ENCODE data around the gene DPP6.

Gene DPP6

DNA sequence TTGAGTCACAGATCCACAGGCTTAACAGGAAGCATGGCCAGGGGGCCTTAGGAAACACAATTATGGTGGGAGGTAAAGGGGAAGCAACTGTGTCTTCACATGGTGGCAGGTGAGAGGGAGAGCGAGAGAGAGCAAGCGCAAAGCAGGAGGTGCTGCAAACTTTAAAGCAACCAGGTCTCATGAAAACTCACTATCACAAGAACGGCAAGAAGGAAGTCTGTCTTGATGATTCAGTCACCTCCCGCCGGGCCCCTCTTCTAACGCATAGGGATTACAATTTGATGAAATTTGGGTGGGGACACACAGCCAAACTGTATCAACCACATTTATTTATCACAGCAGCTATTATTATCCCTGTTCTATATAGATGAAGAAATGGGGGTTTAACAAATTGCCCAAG, 201.6 kb downstream of the DPP6 start:
- Histone ChIP-seq H3K4me1 (ENCODE audit: insufficient read depth, low read length) (no peaks in the 10 kb centered on the region), H3K27me3 (ENCODE audit: insufficient read depth, low read length) (no peaks in the 10 kb centered on the region), H3K9me3 (ENCODE audit: low read length) (no peaks in the 10 kb centered on the region), H3K4me3 (ENCODE audit: low read length) (no peak overlapping the region), H3K36me3 (ENCODE audit: insufficient read depth, low read length) (no peaks in the 10 kb centered on the region), H2AFZ (ENCODE audit: low read depth, low read length) (no peak overlapping the region)

DNA sequence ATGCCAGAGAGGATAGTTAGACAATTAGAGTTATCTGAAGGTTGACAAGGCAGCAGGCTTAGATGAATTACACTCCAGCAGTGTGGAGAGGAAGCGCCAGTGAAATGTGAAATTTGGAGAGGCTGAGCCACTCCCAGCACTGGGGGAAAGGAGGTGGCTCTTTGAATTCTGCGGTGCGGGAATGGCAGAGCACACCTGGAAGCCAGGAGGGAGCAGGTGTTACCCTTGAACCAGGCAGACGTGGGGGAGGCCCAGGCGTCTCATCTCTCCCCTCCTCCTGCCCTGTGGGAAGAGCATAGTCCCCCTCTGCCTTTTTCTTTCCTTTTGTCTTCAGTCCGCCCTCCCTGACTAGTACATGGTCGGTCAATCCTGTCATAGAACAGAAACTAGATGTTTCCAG, 203.1 kb downstream of the DPP6 start:
- Histone ChIP-seq H2AFZ (ENCODE audit: low read depth, low read length) (no peak overlapping the region), H3K27me3 (ENCODE audit: insufficient read depth, low read length) (no peaks in the 10 kb centered on the region), H3K4me3 (ENCODE audit: low read length) (no peak overlapping the region), H3K4me1 (ENCODE audit: insufficient read depth, low read length) (no peaks in the 10 kb centered on the region), H3K9me3 (ENCODE audit: low read length) (no peaks in the 10 kb centered on the region), H3K36me3 (ENCODE audit: insufficient read depth, low read length) (no peaks in the 10 kb centered on the region)

DNA sequence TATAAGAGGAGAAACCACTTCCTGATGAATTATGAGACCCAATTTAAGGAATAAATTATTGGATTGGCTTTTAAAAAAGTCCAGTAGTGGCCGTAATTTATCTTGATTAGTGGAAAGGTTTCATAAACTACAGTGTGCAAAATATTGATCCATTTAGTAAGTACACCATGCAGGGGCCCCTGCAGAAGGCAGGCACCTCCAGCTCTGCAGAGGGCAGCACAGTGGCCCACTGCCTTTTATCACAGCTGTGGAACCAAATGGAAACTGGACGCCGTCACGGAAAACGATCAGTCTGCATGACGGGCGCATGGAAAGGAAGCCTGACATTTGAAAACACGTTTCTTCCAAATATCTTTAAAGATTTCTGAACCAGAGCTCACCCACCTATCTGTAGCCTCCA, 204.0 kb downstream of the DPP6 start:
- H3K4me1 ChIP-seq (ENCODE audit: insufficient read depth, low read length): no peaks in the 10 kb centered on the region
- no peak overlapping the region for H3K4me3 ChIP-seq (ENCODE audit: low read length)
- H3K27me3 ChIP-seq (ENCODE audit: insufficient read depth, low read length): no peaks in the 10 kb centered on the region
- no peaks in the 10 kb centered on the region for H3K36me3 ChIP-seq (ENCODE audit: insufficient read depth, low read length)
- no peak overlapping the region for H2AFZ ChIP-seq (ENCODE audit: low read depth, low read length)
- no peaks in the 10 kb centered on the region for H3K9me3 ChIP-seq (ENCODE audit: low read length)

DNA sequence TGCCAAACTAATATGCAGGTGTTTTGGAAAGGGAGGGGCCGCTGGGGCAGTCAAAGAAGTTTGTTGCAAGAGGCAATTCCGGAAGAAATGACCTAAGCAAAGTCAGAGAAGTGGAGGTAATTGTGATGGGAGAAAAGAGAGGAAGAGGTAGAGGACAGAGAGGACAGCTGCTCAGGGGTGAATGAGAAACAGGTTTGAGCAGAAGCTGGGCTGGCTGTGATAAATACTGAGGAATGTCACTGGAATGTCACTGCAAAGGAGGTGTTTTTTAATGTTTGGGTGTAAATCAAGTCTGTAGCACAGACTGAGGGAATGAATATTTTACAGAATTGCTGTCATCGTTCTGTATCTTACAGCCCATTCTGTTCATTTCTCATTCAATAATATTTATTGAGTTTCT, 207.2 kb downstream of the DPP6 start:
- no peak overlapping the region for H3K4me3 ChIP-seq (ENCODE audit: low read length)
- no peaks in the 10 kb centered on the region for H3K27me3 ChIP-seq (ENCODE audit: insufficient read depth, low read length)
- no peaks in the 10 kb centered on the region for H3K9me3 ChIP-seq (ENCODE audit: low read length)
- no peaks in the 10 kb centered on the region for H3K36me3 ChIP-seq (ENCODE audit: insufficient read depth, low read length)
- no peak overlapping the region for H2AFZ ChIP-seq (ENCODE audit: low read depth, low read length)
- H3K4me1 ChIP-seq (ENCODE audit: insufficient read depth, low read length): no peaks in the 10 kb centered on the region

DNA sequence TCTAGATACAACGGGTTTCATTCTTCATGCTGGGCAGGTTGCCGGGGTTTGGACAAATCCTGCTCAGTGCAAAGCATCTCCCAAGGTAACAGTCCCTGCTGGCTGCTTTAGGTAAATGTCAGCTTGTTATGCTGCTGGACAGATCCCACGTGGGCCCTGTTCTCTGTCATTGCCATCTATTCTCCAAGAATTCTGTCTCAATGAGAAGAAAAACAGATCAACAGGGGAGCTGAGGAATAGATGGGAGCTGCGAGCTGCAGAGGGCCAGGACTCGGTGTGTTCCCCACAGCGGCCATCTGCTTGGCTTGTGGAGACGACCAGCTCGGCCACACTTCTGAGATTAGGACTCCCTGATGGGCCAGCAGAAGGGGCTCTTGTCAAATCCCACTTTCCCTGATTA, 235.2 kb downstream of the DPP6 start:
- Histone ChIP-seq H3K27me3 (ENCODE audit: insufficient read depth, low read length) (no peaks in the 10 kb centered on the region), H2AFZ (ENCODE audit: low read depth, low read length) (no peak overlapping the region), H3K36me3 (ENCODE audit: insufficient read depth, low read length) (no peaks in the 10 kb centered on the region), H3K4me3 (ENCODE audit: low read length) (no peak overlapping the region), H3K9me3 (ENCODE audit: low read length) (no peaks in the 10 kb centered on the region), H3K4me1 (ENCODE audit: insufficient read depth, low read length) (no peaks in the 10 kb centered on the region)

DNA sequence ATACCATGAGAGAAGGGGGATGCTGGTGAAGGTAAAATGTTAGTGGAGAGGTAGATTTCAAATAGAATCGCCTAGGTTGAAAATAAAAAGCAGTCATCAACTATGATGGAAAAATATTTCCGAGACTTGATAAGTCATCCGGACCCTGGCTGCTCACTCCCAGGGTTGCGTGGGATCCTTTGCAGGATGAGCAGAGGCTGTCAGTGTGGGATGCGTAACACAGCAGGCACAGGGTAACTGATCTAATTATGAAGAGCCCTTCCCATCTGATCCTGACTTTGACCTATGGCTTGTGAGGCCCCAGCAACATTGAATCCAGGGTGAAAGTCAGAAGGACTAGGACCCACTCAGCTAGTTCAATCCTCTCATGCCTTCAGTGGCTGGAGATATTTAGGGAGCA, 236.9 kb downstream of the DPP6 start:
- Histone ChIP-seq H3K4me3 (ENCODE audit: low read length) (no peak overlapping the region), H2AFZ (ENCODE audit: low read depth, low read length) (no peak overlapping the region), H3K36me3 (ENCODE audit: insufficient read depth, low read length) (no peaks in the 10 kb centered on the region), H3K27me3 (ENCODE audit: insufficient read depth, low read length) (no peaks in the 10 kb centered on the region), H3K9me3 (ENCODE audit: low read length) (no peaks in the 10 kb centered on the region), H3K4me1 (ENCODE audit: insufficient read depth, low read length) (no peaks in the 10 kb centered on the region)

DNA sequence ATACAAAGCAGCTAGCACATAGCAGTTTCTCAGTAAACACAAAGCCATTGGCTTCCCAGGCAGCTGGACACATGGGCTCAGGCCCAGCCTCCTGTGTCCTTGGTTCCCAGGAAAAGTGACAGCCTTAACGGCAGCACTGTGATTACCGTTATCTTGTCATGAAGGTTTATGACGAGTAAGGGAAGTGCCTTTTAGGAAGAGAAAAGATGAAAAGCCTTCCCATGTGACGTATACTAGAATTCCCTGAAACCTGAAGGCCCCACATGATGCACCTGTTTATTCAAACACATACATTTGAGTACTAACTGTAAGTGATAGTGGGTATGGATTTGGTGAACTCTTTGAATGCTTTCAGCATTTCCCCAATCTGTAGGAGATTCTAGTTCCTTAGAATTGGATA, 244.2 kb downstream of the DPP6 start:
- no peaks in the 10 kb centered on the region for H3K27me3 ChIP-seq (ENCODE audit: insufficient read depth, low read length)
- no peaks in the 10 kb centered on the region for H3K9me3 ChIP-seq (ENCODE audit: low read length)
- H3K4me3 ChIP-seq (ENCODE audit: low read length): no peak overlapping the region
- no peaks in the 10 kb centered on the region for H3K36me3 ChIP-seq (ENCODE audit: insufficient read depth, low read length)
- no peak overlapping the region for H2AFZ ChIP-seq (ENCODE audit: low read depth, low read length)
- no peaks in the 10 kb centered on the region for H3K4me1 ChIP-seq (ENCODE audit: insufficient read depth, low read length)

DNA sequence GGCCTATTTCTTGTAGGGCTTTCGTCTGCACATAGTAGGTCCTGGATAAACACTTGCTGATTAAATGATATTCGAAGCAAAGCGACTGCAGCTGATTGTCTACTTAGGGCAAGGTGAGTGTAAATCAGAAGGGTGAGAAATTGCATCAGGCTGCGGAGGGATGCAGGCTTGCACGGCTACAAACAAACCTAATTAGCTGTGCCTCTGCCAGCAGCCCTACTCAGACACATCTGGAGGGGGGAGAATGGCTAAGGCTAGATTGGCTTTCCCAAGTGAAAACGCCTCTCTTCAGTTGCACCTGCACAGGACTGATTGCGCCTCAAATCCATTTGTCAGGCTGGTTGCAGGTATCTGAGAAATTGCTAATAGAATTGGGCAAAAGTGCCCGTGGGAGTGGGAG, 247.5 kb downstream of the DPP6 start:
- H3K9me3 ChIP-seq (ENCODE audit: low read length): no peaks in the 10 kb centered on the region
- H3K27me3 ChIP-seq (ENCODE audit: insufficient read depth, low read length): peaks cover 17% of the 10 kb centered on the region

DNA sequence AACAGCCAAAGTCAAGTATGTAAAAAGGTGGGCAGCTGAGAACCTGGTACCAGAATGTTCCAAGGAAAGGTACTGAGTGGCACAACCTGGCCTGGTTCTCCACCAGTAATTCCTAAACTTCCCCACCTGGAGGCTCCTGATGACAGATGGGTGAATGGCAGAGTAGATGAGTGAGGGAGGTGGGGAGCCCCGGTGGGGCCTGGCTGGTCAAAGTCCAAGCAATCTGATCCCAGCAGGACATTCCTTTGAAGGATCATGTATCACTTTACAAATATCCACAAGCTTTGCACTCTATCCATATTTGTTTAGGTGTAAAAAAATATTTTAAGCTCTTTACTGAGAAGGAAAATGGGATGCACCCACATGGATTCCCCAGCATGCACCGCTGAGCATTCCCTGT, 250.2 kb downstream of the DPP6 start:
- Histone ChIP-seq H3K4me3 (ENCODE audit: low read length) (no peak overlapping the region), H2AFZ (ENCODE audit: low read depth, low read length) (no peak overlapping the region), H3K4me1 (ENCODE audit: insufficient read depth, low read length) (no peaks in the 10 kb centered on the region), H3K9me3 (ENCODE audit: low read length) (no peaks in the 10 kb centered on the region), H3K27me3 (ENCODE audit: insufficient read depth, low read length) (peaks cover 38% of the 10 kb centered on the region), H3K36me3 (ENCODE audit: insufficient read depth, low read length) (no peaks in the 10 kb centered on the region)

More for the DNA sequence above, 247.5 kb downstream of the DPP6 start:
- Histone ChIP-seq H3K36me3 (ENCODE audit: insufficient read depth, low read length) (no peaks in the 10 kb centered on the region), H3K4me3 (ENCODE audit: low read length) (no peak overlapping the region), H2AFZ (ENCODE audit: low read depth, low read length) (no peak overlapping the region), H3K4me1 (ENCODE audit: insufficient read depth, low read length) (no peaks in the 10 kb centered on the region)

DNA sequence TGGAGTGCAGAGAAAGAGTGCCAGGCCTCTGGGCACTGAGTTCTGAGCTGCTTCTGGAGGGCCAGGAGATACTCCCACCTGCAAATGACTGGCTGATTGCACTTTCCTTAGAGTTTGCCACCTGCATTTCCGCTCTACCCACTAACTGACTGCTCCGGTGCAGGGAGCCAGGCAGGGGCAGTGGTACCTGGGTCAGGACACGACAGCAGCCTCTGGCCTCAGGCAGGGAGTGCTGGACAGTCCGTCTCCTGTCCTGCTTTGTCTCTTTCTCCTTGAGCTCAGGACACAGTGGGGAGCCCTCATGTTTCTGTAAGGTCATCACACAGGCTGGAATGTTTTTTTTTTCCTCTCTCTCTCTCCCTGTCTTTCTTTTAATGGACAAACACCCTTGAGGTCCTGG, 252.0 kb downstream of the DPP6 start:
- Histone ChIP-seq H3K4me1 (ENCODE audit: insufficient read depth, low read length) (peaks cover 3% of the 10 kb centered on the region), H2AFZ (ENCODE audit: low read depth, low read length) (no peak overlapping the region), H3K27me3 (ENCODE audit: insufficient read depth, low read length) (peaks cover 38% of the 10 kb centered on the region), H3K4me3 (ENCODE audit: low read length) (no peak overlapping the region), H3K9me3 (ENCODE audit: low read length) (no peaks in the 10 kb centered on the region), H3K36me3 (ENCODE audit: insufficient read depth, low read length) (no peaks in the 10 kb centered on the region)

DNA sequence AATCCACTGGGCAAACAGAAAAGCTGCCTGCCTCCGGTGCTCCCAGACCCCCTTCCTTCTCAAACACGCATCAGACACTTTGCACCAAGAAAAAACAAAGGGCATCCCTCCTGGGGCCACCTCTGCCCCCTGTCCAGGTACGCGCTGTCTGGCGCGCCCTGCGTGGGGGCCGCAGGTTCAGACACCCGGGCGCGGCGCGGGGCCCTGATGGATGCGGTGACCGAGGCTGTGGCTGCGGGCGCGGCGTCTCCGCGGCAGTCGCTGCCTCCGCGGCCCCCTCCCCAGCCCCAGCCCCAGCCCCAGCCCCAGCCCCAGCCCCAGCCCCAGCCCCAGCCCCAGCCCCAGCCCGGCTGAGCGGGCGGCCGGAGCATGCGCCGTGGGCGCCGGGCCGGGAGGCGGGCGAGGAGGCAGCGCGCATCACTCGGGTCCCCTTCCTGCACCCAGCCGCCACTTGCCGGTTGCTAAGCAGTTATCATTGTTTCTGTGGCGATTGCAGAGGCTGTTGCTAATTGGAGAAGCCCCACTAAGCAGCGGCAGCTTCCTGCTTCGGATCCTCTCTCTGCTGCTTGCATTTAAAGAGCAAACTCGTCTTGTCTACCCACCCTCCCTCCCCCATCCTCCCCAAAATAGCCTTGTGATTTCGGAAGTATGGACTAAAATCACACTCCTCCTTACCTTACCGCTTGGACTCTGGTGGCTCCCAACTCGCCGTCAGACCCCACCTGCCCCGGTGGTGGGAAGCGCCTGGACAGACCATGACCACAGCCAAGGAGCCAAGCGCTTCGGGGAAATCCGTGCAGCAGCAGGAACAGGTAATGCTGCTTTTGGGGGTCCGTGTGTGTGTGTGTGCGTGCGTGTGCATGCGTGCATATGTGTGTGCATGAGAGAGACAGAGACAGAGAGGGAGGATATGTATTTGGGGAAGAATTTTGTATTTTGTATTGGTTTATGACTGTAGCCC, 252.8 kb downstream of the DPP6 start:
- no peaks in the 10 kb centered on the region for H3K9me3 ChIP-seq (ENCODE audit: low read length)
- no peaks in the 10 kb centered on the region for H3K36me3 ChIP-seq (ENCODE audit: insufficient read depth, low read length)
- H3K4me1 ChIP-seq (ENCODE audit: insufficient read depth, low read length): peaks cover 3% of the 10 kb centered on the region
- H3K27me3 ChIP-seq (ENCODE audit: insufficient read depth, low read length): peaks cover 38% of the 10 kb centered on the region
- no peak overlapping the region for H2AFZ ChIP-seq (ENCODE audit: low read depth, low read length)
- no peak overlapping the region for H3K4me3 ChIP-seq (ENCODE audit: low read length)

DNA sequence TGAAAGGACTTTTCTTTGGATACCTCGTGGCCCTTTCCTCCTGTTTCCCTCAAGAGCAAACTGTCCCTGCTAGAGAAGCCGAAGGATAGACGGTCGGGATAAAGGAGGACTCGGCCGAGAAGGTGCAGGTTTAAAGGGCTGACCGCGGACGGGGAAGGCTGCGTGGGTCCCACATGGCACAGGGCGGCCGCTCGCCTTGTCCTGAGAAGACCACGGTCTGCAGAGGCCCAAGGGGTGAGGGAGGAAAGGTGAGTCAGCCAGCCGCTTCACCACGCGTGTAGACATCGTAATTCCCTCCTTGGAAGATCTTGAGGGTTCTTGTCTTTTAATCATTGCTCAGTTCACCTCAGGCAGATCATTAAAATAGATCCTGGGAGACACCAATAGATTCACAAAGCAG, 253.8 kb downstream of the DPP6 start:
- Histone ChIP-seq H3K4me3 (ENCODE audit: low read length) (no peak overlapping the region), H2AFZ (ENCODE audit: low read depth, low read length) (no peak overlapping the region), H3K4me1 (ENCODE audit: insufficient read depth, low read length) (peaks cover 3% of the 10 kb centered on the region), H3K27me3 (ENCODE audit: insufficient read depth, low read length) (peaks cover 38% of the 10 kb centered on the region), H3K36me3 (ENCODE audit: insufficient read depth, low read length) (no peaks in the 10 kb centered on the region), H3K9me3 (ENCODE audit: low read length) (no peaks in the 10 kb centered on the region)

DNA sequence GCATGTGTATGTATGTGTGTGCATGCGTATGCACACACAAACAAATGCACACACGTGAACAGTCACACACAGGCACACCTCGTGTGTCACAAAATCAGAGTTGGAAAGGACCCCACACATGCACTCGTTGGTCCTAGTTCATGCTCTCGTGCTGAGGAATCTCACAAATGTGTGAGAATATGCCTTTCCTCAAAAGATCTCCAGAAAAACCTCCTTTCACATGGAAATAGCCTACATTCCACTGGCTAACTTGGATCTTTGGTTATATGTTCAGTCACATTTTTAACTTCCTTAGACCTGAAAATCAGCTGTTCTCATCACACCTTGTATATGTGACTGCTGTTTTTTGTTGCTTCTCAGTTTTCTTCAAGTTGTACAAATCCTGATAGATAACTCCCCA, 256.7 kb downstream of the DPP6 start:
- H3K4me3 ChIP-seq (ENCODE audit: low read length): no peak overlapping the region

DNA sequence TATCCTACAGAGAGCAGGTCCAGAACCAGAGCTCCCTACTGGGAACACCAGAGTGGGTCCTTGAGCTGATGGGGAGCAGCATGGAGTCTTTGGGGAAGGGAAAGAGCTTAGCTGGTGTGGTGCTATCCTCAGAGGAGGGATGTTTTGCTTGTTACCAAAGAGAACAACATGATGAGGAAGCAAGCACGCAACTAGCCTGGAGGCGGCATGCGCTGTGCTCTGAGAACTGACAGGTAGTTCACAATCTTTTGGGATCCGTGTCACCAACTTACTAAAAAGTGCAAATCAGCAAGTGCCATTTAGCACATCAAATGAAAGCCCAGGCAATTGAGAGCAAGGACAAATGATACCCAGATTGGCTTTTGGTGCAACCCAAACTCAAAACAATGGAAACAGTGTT, 257.9 kb downstream of the DPP6 start:
- Histone ChIP-seq H2AFZ (ENCODE audit: low read depth, low read length) (no peak overlapping the region), H3K4me3 (ENCODE audit: low read length) (no peak overlapping the region), H3K27me3 (ENCODE audit: insufficient read depth, low read length) (peaks cover 21% of the 10 kb centered on the region), H3K9me3 (ENCODE audit: low read length) (no peaks in the 10 kb centered on the region), H3K4me1 (ENCODE audit: insufficient read depth, low read length) (peaks cover 3% of the 10 kb centered on the region), H3K36me3 (ENCODE audit: insufficient read depth, low read length) (no peaks in the 10 kb centered on the region)

More for the DNA sequence above, 256.7 kb downstream of the DPP6 start:
- Histone ChIP-seq H3K36me3 (ENCODE audit: insufficient read depth, low read length) (no peaks in the 10 kb centered on the region), H2AFZ (ENCODE audit: low read depth, low read length) (no peak overlapping the region), H3K4me1 (ENCODE audit: insufficient read depth, low read length) (peaks cover 3% of the 10 kb centered on the region), H3K9me3 (ENCODE audit: low read length) (no peaks in the 10 kb centered on the region), H3K27me3 (ENCODE audit: insufficient read depth, low read length) (peaks cover 29% of the 10 kb centered on the region)
